Omental fat pad (tissue), 4 donors: ENCODE measurements around the gene FOXP1. TPM values are rescaled to one million over a fixed set of nuclear protein-coding genes. Genes with fewer than 3 reads are reported as not detected.

Experiments used
- ATAC-seq: fragments of 150-250 bp; one replicate; pipeline ENCODE4 v1.9.1; 2016; ENCODE audit warnings: mild to moderate bottlenecking, moderate library complexity; ENCODE audit not compliant: low FRiP score
- DNase-seq: peaks from one replicate; pipeline ENCODE4 v3.0.0-alpha.2; 2019; ENCODE audit warnings: low spot score
- CTCF ChIP-seq, 3 donors: fragments of 450-650 bp; IDR thresholded peaks; one replicate each; pipeline ENCODE4 v1.5.1; 2016 to 2017; ENCODE audit warnings: antibody characterized with exemption in 3 of 3, mild to moderate bottlenecking in 3 of 3, moderate library complexity in 2 of 3
- total RNA-seq, 4 donors: library from RNA; depleted of rRNA; stranded (reverse); fragments of >200 nt; gene quantifications; one replicate each; pipeline ENCODE4 v1.1.0, GENCODE V29; 2016

Gene FOXP1
- total RNA-seq, 4 donors from 2014 or later, result 72.4 to 128 (median 76.7) TPM

GRCh38 chr3:71458895-71459294 lies 124.6 kb downstream of the FOXP1 start:
- TF ChIP-seq CTCF (IDR thresholded peaks at IDR 0.05), result no peak
- ATAC-seq, result no peak
- DNase-seq, result no peak

- ATAC-seq (no peak), DNase-seq (no peak)
- TF ChIP-seq CTCF (IDR thresholded peaks at IDR 0.05), result no peak
Measured at GRCh38 chr3:71456826-71457225, 126.7 kb downstream of the FOXP1 start.

- no peak for ATAC-seq
- no peak for DNase-seq
- no peak for TF ChIP-seq CTCF (IDR thresholded peaks at IDR 0.05)
Measured at GRCh38 chr3:71456156-71456555, 127.4 kb downstream of the FOXP1 start.

DNA sequence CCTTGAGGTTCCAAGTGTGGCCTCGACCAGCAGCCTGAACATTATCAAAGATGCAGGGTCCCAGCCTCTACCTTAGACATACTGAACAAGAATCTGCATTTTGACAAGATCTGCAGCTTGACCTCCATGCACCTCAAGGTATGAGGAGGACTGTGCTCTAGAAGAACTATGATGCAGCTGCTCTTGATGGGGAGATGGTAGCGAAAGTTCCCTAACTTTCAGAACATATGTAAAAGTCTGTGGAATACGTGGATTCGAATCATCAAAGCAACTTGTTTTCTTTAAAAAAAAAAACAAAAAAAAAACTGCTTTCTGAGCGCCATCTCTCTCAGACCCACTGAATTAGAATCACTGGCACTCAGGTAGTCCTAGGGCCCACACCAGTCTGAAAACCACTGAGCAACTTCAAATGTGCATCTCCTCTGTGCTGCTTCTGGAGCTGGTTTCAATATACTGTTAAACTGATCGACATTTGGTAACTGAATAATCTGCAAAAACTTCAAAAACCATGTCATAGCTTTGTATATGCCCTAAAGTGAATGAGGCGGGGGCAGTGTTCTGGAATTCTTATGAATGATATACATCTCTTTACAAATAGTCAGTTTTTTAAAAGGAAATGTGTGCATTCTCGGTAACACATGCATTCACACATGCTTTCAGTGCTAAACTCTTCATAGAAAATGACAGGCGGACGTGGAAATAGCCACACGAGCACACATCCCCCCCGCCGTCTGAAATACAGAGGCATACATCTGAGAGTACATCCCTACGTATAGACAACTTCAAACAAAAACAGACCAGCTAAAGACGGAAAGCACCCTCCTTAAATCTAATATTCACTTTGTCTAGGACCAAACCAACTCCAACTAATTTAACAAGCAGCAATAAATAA lies 128.8 kb downstream of the FOXP1 start:
- TF ChIP-seq CTCF (IDR thresholded peaks at IDR 0.05), result no peak
- ATAC-seq, result no peak
- DNase-seq, result no peak

DNA sequence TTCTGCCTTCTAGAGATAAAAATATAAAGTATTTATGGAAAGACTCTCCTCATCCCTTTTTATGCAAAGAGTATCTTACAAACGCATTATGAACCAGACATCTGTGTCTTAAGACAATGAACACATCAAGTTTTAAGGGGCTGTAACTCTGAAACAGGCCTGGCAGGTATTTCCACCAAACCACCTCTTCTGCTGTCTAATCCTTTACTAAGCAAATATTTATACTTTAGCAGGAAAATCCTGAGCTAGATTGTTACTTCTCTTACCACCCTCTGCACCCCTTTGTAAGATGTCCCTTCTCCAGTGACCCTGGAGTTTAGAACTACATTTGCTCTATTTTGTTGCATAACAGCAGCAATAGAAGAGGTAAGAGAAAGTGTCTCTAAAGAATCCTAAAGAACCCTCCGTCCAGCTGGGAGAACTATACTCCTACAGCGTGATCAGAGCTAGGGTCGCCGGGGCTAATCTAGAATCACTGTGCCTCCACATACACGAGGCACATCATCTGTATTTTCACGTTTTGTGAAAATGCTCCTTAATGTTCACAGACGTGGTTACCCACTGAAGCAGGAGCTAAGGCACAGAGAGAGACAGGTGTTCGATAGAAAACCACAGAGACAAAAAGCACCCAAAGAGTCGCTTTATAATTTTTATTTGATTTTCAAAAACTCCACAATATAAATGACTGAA lies 129.6 kb downstream of the FOXP1 start:
- DNase-seq (no peak), ATAC-seq (no peak)
- TF ChIP-seq CTCF (IDR thresholded peaks at IDR 0.05), result no peak

DNA sequence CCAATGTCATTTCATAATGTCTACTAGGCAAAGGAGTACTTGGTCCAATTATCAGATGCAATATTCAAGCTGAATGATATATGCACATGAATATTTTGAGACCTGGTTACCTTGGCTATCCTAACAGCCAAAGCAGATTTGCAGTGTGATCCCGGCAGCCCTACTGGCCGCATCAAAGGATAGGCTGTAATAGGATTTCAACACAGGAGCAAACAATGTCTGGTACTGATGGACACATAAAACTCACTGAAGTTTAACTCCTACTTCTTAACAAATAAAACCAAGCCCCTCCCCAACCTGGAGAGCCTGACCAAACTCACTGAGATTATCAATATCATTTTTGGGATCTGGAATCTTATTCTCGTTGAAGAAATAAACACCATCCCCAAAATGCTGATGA lies 130.2 kb downstream of the FOXP1 start:
- no peak for TF ChIP-seq CTCF (IDR thresholded peaks at IDR 0.05)
- DNase-seq, result no peak

More for the DNA sequence above, 130.2 kb downstream of the FOXP1 start:
- no peak for ATAC-seq
